HG02623 (cell line): ENCODE data around the gene KHK.

ENCODE experiments used
- ATAC-seq: cut with Tn5 transposase; IDR thresholded peaks from one replicate; pipeline ENCODE4 v1.9.1; 2021; ENCODE audit warnings: moderate library complexity; ENCODE audit not compliant: unreplicated experiment

The KHK gene

DNA sequence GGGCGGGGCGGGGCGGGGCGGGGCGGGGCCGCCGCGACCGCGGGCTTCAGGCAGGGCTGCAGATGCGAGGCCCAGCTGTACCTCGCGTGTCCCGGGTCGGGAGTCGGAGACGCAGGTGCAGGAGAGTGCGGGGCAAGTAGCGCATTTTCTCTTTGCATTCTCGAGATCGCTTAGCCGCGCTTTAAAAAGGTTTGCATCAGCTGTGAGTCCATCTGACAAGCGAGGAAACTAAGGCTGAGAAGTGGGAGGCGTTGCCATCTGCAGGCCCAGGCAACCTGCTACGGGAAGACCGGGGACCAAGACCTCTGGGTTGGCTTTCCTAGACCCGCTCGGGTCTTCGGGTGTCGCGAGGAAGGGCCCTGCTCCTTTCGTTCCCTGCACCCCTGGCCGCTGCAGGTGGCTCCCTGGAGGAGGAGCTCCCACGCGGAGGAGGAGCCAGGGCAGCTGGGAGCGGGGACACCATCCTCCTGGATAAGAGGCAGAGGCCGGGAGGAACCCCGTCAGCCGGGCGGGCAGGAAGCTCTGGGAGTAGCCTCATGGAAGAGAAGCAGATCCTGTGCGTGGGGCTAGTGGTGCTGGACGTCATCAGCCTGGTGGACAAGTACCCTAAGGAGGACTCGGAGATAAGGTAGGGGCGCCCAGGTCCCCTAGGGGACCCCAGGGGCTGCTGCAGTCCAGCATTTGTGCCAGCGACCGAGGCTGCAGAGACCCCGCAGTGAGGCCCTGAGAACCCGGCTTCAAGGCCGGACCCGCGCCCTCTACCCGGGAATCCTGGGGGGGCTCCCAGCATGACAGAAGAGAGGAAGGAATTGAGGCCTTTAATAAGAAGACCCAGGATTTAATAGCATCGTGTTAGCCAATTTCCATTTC lies at the start of gene KHK:
TSS of gene KHK (plus strand) at position 49 of the 870 bp plus-strand sequence. CDS start at position 537, 488 bp downstream.
- ATAC-seq, result peak; percentile 8

DNA sequence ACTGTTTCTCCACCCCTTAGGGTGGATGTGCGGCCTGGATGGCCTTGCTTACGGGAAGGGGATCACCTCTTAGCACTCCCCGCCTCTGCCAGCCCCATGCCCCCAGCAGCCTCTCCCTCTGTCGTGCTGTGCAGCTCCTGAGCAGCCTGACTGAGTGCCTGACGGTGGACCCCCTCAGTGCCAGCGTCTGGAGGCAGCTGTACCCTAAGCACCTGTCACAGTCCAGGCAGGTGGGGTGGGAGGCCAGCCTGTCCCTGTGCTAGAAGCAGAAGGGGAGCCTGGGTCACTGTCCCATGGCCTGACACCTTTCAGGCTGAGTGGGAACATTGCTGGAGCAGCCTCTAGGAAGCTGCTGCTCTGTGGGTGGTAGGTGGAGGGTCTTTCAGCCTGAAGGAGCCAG lies 48.6 kb upstream of the KHK start:
- ATAC-seq, result no peak

DNA sequence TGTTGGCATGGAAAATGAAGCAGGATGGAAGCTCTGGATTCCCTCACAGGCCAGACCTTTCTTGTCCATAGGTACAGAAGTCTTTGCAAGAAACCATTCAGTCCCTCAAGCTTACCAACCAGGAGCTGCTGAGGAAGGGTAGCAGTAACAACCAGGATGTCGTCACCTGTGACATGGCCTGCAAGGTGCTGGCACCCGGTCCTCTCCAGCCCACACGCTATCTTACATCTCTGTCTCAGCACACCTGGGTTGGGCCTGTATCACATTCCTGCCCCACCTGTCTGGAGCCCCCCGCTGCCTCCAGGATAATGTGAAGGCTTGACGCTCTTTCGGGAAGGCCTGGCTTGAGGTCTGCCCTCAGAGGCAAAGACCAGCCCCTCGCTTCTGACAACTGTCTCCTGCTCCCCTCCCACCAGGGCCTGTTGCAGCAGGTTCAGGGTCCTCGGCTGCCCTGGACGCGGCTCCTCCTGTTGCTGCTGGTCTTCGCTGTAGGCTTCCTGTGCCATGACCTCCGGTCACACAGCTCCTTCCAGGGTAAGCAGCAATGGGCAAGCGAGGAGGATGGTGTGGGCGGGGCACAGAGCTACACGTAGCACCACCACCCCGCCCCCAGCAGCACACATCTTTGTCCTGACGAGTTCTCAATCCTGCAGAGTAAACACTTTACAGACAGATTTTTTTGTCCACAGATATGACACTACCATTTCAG lies 47.8 kb upstream of the KHK start:
- no peak for ATAC-seq

DNA sequence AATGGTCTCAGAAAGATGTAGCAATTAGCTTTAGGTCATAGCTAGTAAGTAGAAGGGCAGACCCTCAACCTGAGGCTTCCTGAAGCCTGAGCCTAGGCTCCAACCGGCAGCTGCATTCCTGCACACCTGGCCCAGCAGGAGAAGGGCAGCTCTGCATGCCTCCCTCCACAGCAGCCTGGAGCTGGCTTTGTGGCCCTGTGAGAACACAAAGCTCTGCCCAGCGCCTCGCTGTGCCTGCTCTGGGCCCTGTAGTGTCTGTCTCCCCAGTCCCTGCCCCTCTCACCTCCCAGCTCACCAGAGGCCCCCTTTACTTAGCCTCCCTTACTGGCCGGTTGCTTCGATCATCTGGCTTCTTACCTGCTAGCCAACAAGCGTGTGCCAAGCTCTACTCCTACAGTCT lies 47.1 kb upstream of the KHK start:
- no peak for ATAC-seq

DNA sequence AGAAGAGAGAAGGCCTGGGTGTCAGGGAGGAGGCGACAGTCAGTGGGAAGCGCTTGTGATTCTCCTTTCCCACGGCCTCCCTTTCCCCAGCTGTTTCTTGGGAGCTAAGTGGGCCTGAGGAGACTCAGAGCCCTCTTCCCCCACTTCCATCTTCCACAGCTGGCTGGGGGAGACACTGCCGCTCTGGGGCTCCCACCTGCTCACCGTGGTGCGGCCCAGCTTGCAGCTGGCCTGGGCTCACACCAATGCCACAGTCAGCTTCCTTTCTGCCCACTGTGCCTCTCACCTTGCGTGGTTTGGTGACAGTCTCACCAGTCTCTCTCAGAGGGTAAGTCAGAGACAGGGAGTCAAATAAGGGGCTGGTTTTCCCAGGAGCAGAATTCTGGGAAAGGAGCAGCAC lies 46.7 kb upstream of the KHK start:
- no peak for ATAC-seq

DNA sequence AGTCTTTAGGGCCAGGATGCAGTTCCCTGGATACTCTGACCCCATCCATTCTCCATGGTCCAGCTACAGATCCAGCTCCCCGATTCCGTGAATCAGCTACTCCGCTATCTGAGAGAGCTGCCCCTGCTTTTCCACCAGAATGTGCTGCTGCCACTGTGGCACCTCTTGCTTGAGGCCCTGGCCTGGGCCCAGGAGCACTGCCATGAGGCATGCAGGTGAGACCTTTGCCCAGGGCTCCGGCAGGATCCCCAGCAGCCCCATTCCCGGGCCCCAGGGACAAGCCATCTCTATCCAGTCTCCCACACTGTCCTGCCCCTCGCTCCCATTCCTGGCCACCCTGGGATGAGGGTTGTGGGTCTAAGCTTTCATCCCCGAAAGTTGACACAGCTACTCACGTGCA lies 46.3 kb upstream of the KHK start:
- no peak for ATAC-seq

DNA sequence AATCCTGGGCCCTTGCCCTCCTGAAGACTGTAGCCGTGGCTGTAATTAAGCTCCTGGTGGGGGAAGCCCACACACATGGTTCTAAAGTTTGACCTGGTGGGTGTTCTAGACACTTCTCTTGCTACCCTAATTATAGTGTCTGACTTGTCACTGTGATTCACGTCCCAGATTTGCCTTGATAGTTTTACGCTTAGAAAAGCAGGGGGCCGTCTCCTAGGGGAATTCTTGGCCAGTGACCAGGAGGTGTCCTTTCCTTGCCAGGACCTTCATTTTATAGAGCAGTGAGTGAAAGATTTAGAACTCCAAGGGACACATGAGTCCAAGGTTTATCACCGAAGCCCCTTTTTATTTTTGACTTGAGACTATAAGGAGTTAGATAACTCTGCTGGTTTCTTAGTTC lies 44.8 kb upstream of the KHK start:
- no peak for ATAC-seq

DNA sequence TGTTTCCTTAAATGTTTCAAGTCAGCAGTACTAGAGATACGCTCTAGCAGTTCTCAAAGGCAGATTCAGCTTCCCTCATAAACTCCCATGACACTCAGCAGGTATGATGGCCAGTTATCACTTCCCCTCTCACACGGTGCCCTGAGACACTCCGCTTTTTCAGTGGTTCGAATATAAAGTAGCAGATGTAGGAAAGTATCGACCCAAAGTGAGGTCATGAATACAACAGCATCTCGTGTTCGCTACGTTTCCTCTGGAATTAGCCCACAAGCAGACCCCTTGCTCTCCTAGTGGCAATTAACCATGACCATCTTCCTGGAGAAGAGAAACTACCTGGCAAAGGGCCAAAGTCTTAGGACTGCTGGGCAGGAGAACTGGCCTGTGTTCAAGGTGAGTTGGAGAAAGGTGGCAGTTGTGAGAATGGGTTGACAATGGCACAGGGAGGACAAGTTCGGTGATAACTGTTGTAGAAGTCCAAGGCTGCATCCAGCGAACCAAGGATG lies 44.4 kb upstream of the KHK start:
- ATAC-seq, result no peak

DNA sequence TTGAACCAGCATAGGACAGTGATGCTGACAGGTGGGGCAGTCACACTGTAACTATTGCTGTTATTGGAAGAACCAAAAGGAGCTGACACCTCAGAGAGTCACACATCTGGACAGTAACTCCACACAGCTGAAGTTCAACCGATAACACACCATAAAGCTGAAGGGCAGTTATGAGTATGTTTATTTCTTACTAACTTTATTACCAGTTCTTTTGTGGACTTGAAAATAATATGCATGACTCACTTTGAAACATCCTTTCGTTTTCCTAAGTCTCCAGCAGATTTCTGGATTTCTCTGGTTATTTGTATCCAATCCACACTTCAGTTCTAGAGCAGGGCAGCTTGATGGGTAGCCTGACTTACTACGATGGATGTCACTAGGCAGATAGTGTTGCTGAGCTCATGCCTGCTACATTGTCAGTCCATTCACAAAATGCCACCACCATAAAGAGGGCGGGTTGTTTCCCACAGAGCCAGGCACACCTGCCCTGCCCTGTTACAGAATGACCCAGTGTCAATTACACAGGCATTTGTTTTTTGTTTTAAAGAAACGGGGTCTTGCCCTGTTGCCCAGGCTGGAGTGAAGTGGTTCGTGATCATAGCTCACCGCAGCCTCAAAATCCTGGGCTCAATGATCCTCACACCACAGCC lies 43.5 kb upstream of the KHK start:
- ATAC-seq, result no peak

DNA sequence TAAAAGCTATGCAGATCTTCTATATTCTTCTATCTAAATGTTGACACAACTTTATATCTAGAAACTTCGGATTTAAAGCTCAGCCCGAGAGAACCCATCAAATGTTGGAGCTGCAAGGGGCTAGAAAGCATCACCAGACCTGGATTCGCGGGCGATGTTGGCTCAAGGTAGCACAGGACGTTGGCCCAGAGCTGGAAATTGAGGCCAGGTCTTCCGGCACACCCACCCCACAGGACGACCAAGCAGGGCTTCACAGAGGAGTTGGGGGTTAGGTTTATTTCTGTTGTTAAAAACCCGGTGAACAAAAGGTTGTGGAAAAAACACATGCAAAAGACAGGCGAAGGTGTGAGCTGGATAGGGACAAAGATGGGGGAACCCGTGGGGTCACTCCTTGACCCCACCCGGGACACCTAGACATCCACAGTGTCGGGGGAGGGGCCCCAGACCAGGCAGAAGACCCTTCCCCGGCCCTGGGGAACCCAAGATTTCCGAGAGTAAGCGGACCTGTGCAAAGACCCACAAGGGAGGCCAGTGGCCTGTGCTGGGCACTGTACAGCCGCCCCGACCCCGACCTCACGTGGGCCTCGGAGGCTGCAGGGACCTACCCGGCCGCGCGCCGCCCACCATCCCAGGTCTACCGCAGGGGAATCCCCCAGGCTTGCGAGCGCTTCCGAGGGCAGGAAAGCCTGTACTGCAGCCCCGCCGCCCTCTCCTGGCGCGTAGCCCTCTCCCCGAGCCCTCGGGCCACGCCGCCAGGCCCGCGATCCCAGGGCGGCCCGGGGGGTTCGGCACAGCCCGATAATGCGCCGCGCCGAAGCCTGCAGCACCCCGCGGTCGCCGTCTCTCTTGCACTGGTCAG lies 36.9 kb upstream of the KHK start:
- no peak for ATAC-seq

DNA sequence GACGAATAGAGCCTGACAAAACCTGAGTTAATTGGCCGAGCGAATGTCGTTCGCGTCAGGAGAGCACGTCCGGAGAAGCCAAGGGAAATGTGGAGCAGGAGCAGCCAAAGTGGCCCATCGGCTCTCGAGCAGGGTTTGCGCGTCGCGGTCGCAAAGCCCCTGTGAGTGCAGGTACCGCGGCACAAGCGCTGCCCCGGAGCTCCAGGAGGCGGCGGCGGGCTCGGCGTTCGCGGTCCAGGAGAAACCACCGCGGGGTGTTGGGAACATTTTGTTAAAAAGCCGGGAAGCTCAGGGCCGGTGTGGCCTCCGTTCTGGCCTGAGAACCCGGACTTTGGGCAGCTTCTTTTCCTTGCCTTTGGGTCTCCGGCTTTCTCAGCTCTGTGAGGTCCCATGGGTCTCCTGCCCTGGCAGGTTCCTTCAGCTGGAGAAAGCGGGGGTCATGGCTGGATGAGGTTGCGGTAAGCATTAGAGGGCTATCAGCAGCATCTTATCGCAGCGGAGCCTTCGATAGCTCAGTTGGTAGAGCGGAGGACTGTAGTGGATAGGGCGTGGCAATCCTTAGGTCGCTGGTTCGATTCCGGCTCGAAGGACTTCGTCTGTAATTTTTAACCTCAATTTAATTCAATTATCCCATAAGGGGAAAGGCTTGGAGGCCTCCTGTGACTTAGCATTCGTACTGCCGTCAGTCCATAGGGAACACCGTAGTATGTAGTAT lies 36.1 kb upstream of the KHK start:
- peak; percentile 44 for ATAC-seq

DNA sequence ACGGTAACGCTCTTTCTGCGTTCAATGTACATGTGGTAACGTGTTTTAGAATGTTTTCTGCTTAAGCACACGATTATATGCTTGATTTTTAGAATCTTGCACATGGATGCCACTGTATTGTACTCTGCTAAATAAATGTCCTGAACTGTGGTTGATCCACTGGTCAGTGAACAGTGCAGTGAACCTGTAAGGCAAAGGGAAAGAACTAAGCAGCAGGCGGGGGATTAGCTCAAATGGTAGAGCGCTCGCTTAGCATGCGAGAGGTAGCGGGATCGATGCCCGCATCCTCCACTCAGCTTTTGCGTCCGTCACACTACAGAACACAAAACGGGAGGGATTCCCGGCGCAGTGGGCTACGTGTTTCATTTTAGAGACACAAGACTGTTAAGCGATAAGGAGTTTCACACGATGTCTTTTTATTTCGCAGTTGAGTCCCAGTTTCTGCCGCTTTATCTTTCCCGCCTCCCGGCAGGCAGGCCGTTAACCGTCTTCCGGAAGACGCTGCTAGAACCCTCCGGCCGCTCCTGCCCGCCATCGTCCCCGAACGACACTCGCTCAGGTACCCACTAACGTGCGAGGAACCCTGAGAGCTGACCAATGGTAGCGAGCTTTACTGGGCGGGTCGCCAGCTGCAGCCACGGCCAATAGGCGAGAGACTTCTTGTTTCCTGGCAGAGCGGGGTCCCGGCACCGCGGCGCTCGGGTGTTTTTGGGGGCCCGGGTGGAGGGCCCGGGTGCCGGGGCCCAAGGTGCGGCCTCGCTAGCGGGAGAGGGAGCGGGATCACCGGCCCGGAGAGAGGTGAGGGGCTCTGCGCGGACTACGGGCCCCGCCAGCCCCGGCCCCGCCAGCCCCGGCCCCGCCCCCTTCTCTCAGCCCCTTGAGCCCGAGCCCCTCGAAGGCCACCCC lies 35.3 kb upstream of the KHK start, which contains the start of gene AGBL5:
TSS of gene AGBL5 (plus strand) at position 673 of the 906 bp plus-strand sequence. CDS start 1,291 bp downstream, outside the sequence.
- ATAC-seq, result peak; percentile 72

DNA sequence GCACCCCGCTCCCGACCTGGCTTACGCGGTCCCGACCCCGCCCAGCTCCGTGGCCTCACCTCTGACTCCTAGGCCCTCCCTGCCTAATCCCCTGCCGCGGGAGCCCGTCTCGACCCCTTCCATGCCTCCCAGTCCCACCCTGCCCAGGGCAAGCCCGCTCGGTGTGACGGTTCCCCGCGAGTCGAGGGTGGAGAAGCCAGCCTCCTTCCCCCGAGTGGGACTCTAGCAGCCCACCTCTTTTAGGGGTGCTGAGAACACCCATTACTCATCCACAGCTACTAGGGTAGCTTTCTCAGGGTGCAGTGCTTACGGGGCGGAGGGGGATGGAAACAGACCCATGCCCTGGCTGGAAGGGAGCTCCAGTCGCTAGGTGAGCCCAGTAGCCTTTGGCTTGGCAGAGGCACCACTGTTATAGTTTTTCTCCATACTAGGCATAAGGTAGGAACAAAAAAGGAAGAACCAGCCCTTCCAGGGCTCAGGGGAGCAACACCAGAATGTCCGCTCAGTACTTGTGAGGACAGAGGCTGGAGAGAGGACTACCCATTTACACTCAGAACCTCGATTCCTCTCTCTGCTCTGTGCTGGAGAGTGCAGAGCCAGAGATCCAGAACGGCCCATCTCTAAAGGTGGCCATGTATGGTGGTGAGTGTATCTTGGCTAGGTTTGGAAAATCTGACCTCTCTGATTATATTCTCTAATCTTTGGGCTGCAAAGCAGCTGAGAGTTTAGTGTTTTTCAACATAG lies 34.5 kb upstream of the KHK start:
- ATAC-seq, result no peak

DNA sequence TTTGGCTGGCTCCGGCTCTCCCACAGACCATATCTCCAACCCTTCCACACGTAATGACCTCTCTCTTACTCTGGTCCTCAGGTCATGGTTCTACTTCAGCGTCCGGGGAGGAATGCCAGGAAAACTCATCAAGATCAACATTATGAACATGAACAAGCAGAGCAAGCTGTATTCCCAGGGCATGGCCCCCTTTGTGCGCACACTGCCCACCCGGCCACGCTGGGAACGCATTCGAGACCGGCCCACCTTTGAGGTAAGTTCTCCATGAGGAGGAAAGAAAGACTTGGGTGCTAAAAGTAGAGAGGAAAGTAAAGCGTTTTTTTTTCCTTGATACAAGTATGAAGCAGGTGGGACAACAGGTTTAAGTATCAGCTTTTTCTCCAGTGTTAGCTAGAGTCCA lies 33.3 kb upstream of the KHK start:
- ATAC-seq, result no peak

DNA sequence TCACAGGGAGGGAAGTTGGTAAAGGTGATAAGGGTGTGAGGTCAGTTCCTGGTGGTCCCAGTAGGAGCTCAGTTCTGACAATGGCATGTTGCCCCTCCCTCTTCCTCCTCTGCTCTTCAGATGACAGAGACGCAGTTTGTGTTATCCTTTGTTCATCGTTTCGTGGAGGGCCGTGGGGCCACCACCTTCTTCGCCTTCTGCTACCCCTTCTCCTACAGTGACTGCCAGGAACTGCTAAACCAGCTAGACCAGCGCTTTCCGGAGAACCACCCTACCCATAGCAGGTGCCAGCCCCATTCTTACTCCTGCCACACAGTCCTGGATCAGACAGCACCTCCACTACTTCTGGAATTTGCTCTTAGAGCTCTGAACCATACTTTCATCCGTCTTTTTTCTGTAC lies 32.8 kb upstream of the KHK start:
- ATAC-seq, result no peak

DNA sequence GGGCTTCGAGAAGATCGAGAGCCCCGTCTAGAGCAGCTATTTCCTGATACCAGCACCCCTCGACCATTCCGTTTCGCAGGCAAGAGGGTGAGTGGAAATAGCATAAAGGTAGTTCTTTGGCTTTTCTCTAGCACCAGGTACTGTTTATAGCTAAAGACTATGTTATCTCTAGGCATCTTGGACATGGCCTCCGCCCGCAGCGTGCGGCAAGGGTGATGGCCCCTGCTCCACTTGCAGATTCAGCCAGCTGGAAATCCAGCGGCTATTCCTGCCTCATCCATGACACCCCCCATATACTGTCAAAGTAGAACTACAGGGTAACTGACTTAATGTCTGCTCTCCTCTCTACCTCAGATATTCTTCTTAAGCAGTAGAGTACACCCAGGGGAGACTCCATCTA lies 31.9 kb upstream of the KHK start:
- no peak for ATAC-seq

DNA sequence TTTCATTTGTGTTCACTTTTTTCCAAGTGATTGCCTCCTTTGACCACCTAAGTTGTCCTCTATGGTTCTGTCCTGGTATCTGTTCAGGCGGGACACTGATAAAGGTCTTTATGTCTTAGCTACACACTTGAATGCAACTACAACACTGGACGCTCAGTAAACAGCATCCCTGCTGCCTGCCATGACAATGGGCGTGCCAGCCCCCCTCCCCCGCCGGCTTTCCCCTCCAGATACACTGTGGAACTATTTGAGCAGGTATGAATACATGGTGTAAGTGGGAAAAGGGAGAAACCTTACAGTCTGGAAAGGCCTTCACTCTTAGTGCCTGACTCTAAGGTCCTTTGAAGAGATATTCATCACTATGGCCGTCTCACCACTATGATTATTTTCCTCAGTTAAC lies 29.4 kb upstream of the KHK start:
- no peak for ATAC-seq

DNA sequence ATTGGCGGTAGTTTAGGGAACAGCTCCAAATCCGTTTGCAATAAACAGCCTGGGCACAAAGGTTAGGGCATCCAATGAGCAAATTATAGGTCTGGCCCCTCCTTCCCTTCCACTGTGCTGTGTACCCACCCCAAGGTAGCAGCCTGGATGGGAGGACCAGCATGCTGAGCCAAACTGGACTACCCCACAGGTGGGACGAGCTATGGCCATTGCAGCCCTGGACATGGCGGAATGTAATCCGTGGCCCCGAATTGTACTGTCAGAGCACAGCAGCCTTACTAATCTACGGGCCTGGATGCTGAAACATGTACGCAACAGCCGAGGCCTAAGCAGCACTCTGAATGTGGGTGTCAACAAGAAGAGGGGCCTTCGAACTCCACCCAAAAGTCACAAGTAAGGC lies 28.4 kb upstream of the KHK start:
- no peak for ATAC-seq
